Esophagus squamous epithelium (tissue), 4 donors: ENCODE results near the gene CREBRF.

Source experiments
- CTCF ChIP-seq, 6 experiments: fragments of 450-650 bp in 4 of 6; fragments of 200-600 bp in 2 of 6; sonication (generic) in 2 of 6; IDR thresholded peaks; one replicate each; pipeline ENCODE4 v1.5.1; 2016 to 2019; ENCODE audit warnings: antibody characterized with exemption in 6 of 6, mild to moderate bottlenecking in 4 of 6, moderate library complexity in 4 of 6
- POLR2A ChIP-seq, 4 donors: fragments of 450-650 bp; IDR thresholded peaks; one replicate each; pipeline ENCODE4 v1.6.1; 2017; ENCODE audit warnings: antibody characterized with exemption in 4 of 4, mild to moderate bottlenecking in 4 of 4, moderate library complexity in 3 of 4

- no peak for TF ChIP-seq CTCF (IDR thresholded peaks at IDR 0.05)
- TF ChIP-seq POLR2A (IDR thresholded peaks at IDR 0.05): no peak
Observed at GRCh38 chr5:173012882-173013281, 43.3 kb upstream of the CREBRF start.
